Upper lobe of right lung (tissue), 1 donor: Measurements from ENCODE around the gene NRTN. TPM values are rescaled to one million over a fixed set of nuclear protein-coding genes. Genes with fewer than 3 reads are reported as not detected.

Experiments used
- ATAC-seq: fragments of 200-7000 bp; cut with Tn5 transposase; one replicate; pipeline ENCODE4 v1.9.1; 2020; ENCODE audit warnings: mild to moderate bottlenecking, moderate library complexity
- DNase-seq: peaks from one replicate; pipeline ENCODE4 v3.0.0-alpha.2; 2020
- H3K27ac ChIP-seq: fragments of 200-600 bp; one replicate; pipeline ENCODE4 v1.8.0; 2022
- H3K27me3 ChIP-seq: fragments of 200-600 bp; one replicate; pipeline ENCODE4 v1.8.0; 2022; ENCODE audit warnings: mild to moderate bottlenecking
- H3K36me3 ChIP-seq: fragments of 200-600 bp; one replicate; pipeline ENCODE4 v1.8.0; 2022
- H3K4me1 ChIP-seq: fragments of 200-600 bp; one replicate; pipeline ENCODE4 v1.8.0; 2022
- H3K4me3 ChIP-seq: fragments of 200-600 bp; one replicate; pipeline ENCODE4 v1.8.0; 2022; ENCODE audit warnings: mild to moderate bottlenecking
- H3K9me3 ChIP-seq: fragments of 200-600 bp; one replicate; pipeline ENCODE4 v1.8.0; 2022
- intact Hi-C: fragments of 100-400 bp; cut with DNase I; formaldehyde crosslinking; loops from one replicate; pipeline ENCODE4 v1.11.0; 2022
- total RNA-seq: library from RNA; stranded (reverse); fragmentation: NEBNext Ultra II Directional; extraction: Animal tissue kit (Norgen Biotek cat#: 25700); gene quantifications from one replicate; pipeline ENCODE4 v1.2.1, GENCODE V29; 2021
- TF ChIP-seq, protein P1 (sequence below): fragments of 200-600 bp; IDR thresholded peaks from one replicate; pipeline ENCODE4 v1.8.0; 2022; ENCODE audit warnings: antibody characterized with exemption
- donor health status: DM: no; HTN: yes; CAD: no; lungs with severe emphysema.

NRTN gene
- total RNA-seq, 1 donor from 2014 or later: 2.1 TPM

GRCh38 chr19:5821521-5822180 is 16.8 kb downstream of the NRTN start:
- Histone ChIP-seq H3K9me3 (no peaks in the 10 kb centered on the region), H3K36me3 (no peaks in the 10 kb centered on the region), H3K4me3 (no peak overlapping the region), H3K4me1 (no peaks in the 10 kb centered on the region), H3K27me3 (no peaks in the 10 kb centered on the region), H3K27ac (no peak overlapping the region)
- intact Hi-C loops: no loop called here
- TF ChIP-seq, protein P1, sequence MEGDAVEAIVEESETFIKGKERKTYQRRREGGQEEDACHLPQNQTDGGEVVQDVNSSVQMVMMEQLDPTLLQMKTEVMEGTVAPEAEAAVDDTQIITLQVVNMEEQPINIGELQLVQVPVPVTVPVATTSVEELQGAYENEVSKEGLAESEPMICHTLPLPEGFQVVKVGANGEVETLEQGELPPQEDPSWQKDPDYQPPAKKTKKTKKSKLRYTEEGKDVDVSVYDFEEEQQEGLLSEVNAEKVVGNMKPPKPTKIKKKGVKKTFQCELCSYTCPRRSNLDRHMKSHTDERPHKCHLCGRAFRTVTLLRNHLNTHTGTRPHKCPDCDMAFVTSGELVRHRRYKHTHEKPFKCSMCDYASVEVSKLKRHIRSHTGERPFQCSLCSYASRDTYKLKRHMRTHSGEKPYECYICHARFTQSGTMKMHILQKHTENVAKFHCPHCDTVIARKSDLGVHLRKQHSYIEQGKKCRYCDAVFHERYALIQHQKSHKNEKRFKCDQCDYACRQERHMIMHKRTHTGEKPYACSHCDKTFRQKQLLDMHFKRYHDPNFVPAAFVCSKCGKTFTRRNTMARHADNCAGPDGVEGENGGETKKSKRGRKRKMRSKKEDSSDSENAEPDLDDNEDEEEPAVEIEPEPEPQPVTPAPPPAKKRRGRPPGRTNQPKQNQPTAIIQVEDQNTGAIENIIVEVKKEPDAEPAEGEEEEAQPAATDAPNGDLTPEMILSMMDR: no peak
- ATAC-seq: no peak
- no peak for DNase-seq

- TF ChIP-seq, protein P1: no peak
- DNase-seq (no peak), ATAC-seq (no peak)
- no peak overlapping the region for H3K4me3 ChIP-seq
- no peaks in the 10 kb centered on the region for H3K27me3 ChIP-seq
- H3K4me1 ChIP-seq: no peaks in the 10 kb centered on the region
- no peak overlapping the region for H3K27ac ChIP-seq
- intact Hi-C loops: no loop called here
- H3K36me3 ChIP-seq: no peaks in the 10 kb centered on the region
- H3K9me3 ChIP-seq: no peaks in the 10 kb centered on the region
These were observed 17.4 kb downstream of the NRTN start for GRCh38 chr19:5822181-5822844.

DNA sequence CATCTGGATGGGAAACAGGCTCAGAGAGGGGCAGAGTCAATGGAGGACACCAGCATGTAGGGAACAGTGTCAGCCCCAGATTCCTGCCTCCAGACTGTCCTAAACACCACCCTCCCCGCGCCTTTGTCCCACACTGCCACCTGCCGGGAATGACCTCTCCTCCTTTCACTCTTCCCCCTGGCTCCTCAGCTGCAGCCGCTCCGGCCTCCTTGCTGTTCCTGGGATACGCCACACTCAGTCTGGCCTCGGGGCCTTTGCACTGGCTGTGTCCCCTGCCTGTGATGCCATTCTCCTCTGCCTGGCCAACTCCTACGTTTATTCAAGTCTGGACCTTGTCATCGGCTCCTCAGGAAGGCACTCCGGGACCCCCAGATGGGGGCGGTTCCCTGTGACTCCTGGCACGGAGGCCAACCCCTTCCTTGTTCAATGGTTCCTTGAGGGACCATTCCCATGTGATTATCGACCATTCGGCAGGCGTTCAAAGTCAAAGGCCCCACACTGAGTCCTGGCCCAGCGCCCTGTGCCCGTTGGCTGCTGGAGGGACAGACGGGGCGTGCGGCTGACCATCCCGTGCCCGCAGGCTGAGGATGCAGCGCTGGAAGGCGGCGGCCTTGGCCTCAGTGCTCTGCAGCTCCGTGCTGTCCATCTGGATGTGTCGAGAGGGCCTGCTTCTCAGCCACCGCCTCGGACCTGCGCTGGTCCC is 18.9 kb downstream of the NRTN start:
- intact Hi-C loops: no loop called here
- Histone ChIP-seq H3K27me3 (peaks cover 4% of the 10 kb centered on the region), H3K4me1 (peaks cover 5% of the 10 kb centered on the region), H3K36me3 (no peaks in the 10 kb centered on the region), H3K27ac (no peak overlapping the region), H3K4me3 (no peak overlapping the region), H3K9me3 (no peaks in the 10 kb centered on the region)
- DNase-seq: peak; percentile 77
- TF ChIP-seq, protein P1: no peak
- no peak for ATAC-seq

- no peak for DNase-seq
- TF ChIP-seq, protein P1: no peak
- no peaks in the 10 kb centered on the region for H3K36me3 ChIP-seq
- no peak overlapping the region for H3K4me3 ChIP-seq
- ATAC-seq: no peak
- peaks cover 14% of the 10 kb centered on the region for H3K27me3 ChIP-seq
- no peak overlapping the region for H3K27ac ChIP-seq
- no peaks in the 10 kb centered on the region for H3K9me3 ChIP-seq
- H3K4me1 ChIP-seq: peaks cover 8% of the 10 kb centered on the region
- intact Hi-C loops: no loop called here
These were observed 19.9 kb downstream of the NRTN start for GRCh38 chr19:5824751-5825150.

DNA sequence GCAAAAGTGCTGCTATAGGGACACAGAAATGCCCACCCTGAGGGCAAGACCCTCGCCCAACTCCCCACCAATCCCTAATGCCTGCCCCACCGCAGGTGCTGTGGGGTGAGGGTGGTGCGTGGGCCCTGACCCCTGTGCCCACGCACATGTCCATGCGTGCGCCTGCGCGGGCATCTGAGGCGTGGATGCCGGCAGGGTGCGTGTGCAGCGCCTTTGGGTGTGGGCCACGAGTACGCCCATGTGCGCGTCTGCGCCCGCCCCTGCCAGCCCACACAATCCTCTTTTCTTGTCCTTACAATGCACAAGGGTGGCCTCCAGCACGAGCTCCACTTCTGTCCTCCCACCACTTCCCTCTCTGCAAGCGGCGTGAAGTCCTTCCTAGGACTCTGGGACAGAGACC is 20.3 kb downstream of the NRTN start:
- H3K4me1 ChIP-seq: peaks cover 8% of the 10 kb centered on the region
- H3K9me3 ChIP-seq: no peaks in the 10 kb centered on the region
- no peak overlapping the region for H3K4me3 ChIP-seq
- TF ChIP-seq, protein P1: no peak
- H3K36me3 ChIP-seq: no peaks in the 10 kb centered on the region
- H3K27ac ChIP-seq: no peak overlapping the region
- ATAC-seq (no peak), DNase-seq (no peak)
- peaks cover 18% of the 10 kb centered on the region for H3K27me3 ChIP-seq
- intact Hi-C loops: no loop called here
